GM12892 (cell line): ENCODE data around the gene ZKSCAN5.

Experiments used
- DNase-seq: peaks from one replicate; pipeline ENCODE4 v3.0.0; 2011; ENCODE audit not compliant: insufficient read length
- FAIRE-seq: peaks from 2 replicates; lab custom pipeline; 2011; peaks lifted over from hg19 to GRCh38; lab: Jason Lieb, UNC
- POLR2A ChIP-seq: IDR thresholded peaks from 2 replicates; pipeline ENCODE4 v1.6.1; 2011; ENCODE audit warnings: low read depth, low read length, control low read depth
- POLR2AphosphoS5 ChIP-seq: IDR thresholded peaks from 2 replicates; pipeline ENCODE4 v1.6.1; 2011; ENCODE audit warnings: low read depth, low read length, control low read depth
- TAF1 ChIP-seq: IDR thresholded peaks from 2 replicates; pipeline ENCODE4 v1.6.1; 2011; ENCODE audit warnings: low read depth, mild to moderate bottlenecking, control low read depth, low read length, borderline replicate concordance

Gene ZKSCAN5

GRCh38 chr7:99472561-99473314, 31.7 kb upstream of the ZKSCAN5 start, which contains the start of gene ZNF789:
Gene ZNF789 (plus strand): TSS chr7:99472890. CDS start chr7:99476457, 3,567 bp downstream.
- peak; percentile 98 for FAIRE-seq
- TF ChIP-seq POLR2AphosphoS5, result peak; percentile 80
- peak; percentile 95 for TF ChIP-seq TAF1
- peak; percentile 83; the same call in 1 of the 2 replicates for TF ChIP-seq POLR2A
- peak; percentile 98 for DNase-seq

- DNase-seq, result peak; percentile 53
- TF ChIP-seq POLR2AphosphoS5 (no peak), POLR2A (no peak), TAF1 (no peak)
- no peak for FAIRE-seq
Observed at GRCh38 chr7:99473315-99473596, 31.2 kb upstream of the ZKSCAN5 start.

- FAIRE-seq (no peak), DNase-seq (no peak)
- TF ChIP-seq POLR2A (no peak), TAF1 (no peak), POLR2AphosphoS5 (no peak)
Observed at GRCh38 chr7:99476107-99476506, 28.4 kb upstream of the ZKSCAN5 start.

DNA sequence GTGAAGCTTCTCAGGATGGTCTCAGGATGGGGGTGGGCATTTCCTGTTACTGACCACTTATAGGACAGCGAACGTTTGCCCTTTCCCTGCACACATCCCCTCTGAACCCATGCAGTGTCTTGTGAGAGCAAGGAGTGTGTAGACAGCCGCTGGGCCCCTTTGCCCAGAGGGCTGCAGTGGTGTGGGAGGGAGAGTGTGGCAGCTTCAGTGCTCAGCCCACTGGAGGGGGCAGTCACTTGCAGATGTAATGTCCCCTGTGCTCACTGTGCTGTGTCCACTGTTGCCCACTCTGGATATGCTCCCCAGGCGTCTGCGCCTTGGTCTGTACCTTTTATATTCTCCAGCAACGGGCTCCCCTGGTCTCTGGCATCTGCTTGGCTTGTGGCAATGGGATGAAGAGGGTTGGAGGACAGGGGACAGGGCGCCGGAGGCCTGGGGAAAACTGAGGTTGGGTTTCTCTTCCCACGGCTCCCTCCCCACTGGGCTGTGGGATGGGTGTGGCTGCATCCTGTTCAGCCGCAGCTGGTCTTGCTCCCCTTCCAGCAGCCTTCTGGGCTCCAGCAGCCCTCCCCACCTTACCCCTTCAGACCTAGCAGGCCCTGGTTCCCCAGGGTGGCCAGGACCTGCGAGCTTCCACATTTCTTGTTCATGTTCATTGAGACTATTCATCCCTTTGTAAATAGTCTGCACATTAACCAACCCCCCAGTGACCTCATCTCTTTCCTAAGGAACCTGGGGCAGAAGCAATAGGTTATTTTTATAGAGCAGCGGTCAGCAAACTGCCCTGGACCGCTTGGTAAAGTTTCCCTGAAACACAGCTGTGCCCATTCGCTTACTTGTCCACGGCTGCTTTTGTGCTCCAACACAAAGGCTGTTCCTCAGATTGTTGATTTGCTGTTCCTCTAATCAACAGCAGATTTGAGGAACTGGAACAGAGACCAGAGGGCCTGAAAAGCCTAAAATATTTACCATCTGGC, 25.7 kb upstream of the ZKSCAN5 start:
- no peak for FAIRE-seq
- TF ChIP-seq TAF1 (no peak), POLR2A (no peak), POLR2AphosphoS5 (no peak; the same call in 1 of the 2 replicates)
- DNase-seq, result no peak

- DNase-seq (no peak), FAIRE-seq (no peak)
- 0 out of 2 replicates have a peak, but pooled peaks have one; percentile 3 for TF ChIP-seq POLR2AphosphoS5
- no peak for TF ChIP-seq POLR2A
Observed at GRCh38 chr7:99485094-99485493, 19.4 kb upstream of the ZKSCAN5 start.

DNA sequence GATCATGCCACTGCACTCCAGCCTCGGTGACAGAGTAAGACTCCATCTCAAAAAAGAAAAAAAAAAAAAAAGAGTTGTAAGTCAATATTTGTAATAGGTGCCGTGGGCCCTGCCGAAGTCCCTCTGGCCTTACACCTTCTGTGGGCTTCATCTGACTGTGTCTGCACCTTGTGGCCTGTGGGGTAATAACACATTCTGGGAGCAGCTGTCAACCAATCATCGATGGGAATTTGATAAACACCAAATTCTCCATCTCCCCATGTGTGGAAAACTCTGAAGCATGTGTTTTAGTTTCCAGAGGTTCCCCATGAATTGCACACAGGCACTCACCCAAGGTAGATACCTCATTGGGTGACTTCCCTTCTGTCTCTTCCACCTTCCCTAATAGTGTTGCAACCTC, 15.2 kb upstream of the ZKSCAN5 start:
- DNase-seq, result no peak
- FAIRE-seq, result no peak
- TF ChIP-seq POLR2A (no peak), TAF1 (no peak), POLR2AphosphoS5 (no peak)

- FAIRE-seq (no peak), DNase-seq (no peak)
- TF ChIP-seq TAF1 (no peak), POLR2AphosphoS5 (no peak), POLR2A (no peak)
Observed at GRCh38 chr7:99490878-99491277, 13.6 kb upstream of the ZKSCAN5 start.

DNA sequence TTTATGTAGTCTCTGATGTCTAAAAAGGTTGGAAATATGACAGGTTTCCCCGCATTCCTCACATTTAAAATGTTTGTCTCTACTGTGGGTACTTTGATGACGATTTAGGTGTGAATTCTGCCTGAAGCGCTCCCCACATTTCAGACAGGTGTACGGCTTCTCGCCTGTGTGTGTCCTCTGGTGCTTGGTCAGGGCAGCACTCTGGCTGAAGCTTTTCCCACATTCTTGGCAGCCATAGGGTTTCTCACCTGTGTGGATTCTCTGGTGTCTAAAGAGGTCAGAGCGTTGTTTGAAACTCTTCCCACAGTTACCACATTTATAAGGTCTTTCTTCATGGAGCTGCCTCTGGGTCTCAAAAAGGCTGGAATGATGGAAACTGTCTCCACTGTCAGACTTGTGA, 10.6 kb upstream of the ZKSCAN5 start:
- no peak for FAIRE-seq
- DNase-seq, result no peak
- TF ChIP-seq TAF1, result no peak
- no peak for TF ChIP-seq POLR2AphosphoS5
- no peak for TF ChIP-seq POLR2A

GRCh38 chr7:99497766-99498545, 6.5 kb upstream of the ZKSCAN5 start:
- FAIRE-seq (no peak), DNase-seq (no peak)
- no peak for TF ChIP-seq TAF1
- TF ChIP-seq POLR2A, result no peak
- TF ChIP-seq POLR2AphosphoS5, result no peak

GRCh38 chr7:99498546-99498944, 5.9 kb upstream of the ZKSCAN5 start:
- no peak for TF ChIP-seq TAF1
- no peak for TF ChIP-seq POLR2AphosphoS5
- no peak for DNase-seq
- no peak for FAIRE-seq

DNA sequence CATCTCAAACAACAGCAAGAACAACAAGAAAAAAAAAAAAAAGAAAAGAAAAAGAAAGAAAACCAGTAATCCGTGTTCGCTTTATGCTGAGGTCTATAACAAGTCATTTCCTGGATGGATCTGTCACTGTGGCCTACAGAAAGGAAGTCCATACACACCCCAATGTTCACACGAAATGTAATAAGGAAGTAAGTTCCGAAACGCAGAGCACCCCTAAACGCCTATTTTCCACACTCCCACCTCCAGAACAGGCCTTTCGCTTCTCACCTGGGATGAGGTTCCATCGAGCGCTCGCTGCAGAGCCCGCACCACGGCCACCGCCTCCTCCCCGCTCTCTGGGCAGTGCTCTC, 5.1 kb upstream of the ZKSCAN5 start:
- FAIRE-seq (no peak), DNase-seq (no peak)
- no peak for TF ChIP-seq POLR2AphosphoS5
- TF ChIP-seq TAF1, result no peak
- no peak for TF ChIP-seq POLR2A
